HUES64 (cell line): ENCODE data around the gene AMBP.
"Not testable (repeated sequence)": the region's sequence is repeated elsewhere in the genome, so short reads cannot be mapped to it uniquely, and the experiment has no call there.

Experiments
- H3K27ac ChIP-seq: 2 replicates; pipeline ENCODE4 v1.7.0; 2013; ENCODE audit warnings: low read depth, low read length, inconsistent platforms
- H3K27me3 ChIP-seq: 2 replicates; pipeline ENCODE4 v1.6.1; 2013; ENCODE audit warnings: mild to moderate bottlenecking, low read length; ENCODE audit not compliant: insufficient read depth
- H3K36me3 ChIP-seq: 2 replicates; pipeline ENCODE4 v1.6.1; 2013; ENCODE audit warnings: mild to moderate bottlenecking, low read length; ENCODE audit not compliant: insufficient read depth
- H3K4me1 ChIP-seq: 2 replicates; pipeline ENCODE4 v1.6.1; 2013; ENCODE audit warnings: mild to moderate bottlenecking, low read length, moderate library complexity; ENCODE audit not compliant: insufficient read depth
- H3K4me3 ChIP-seq: 2 replicates; pipeline ENCODE4 v1.5.1; 2013; ENCODE audit warnings: mild to moderate bottlenecking, low read length, moderate library complexity
- H3K9ac ChIP-seq: 2 replicates; pipeline ENCODE4 v1.6.1; 2013; ENCODE audit warnings: mild to moderate bottlenecking, low read depth, low read length
- H3K9me3 ChIP-seq: 2 replicates; pipeline ENCODE4 v1.6.1; 2013; ENCODE audit warnings: low read depth, low read length; ENCODE audit not compliant: insufficient read depth
- WGBS: fragments of 150-250, 120-280 bp; methylation state at CpG from one replicate; pipeline ENCODE4 v1.1.7; 2013; ENCODE audit warnings: missing lambda C conversion rate; 5-methylcytosine and 5-hydroxymethylcytosine counted together

The AMBP gene

DNA sequence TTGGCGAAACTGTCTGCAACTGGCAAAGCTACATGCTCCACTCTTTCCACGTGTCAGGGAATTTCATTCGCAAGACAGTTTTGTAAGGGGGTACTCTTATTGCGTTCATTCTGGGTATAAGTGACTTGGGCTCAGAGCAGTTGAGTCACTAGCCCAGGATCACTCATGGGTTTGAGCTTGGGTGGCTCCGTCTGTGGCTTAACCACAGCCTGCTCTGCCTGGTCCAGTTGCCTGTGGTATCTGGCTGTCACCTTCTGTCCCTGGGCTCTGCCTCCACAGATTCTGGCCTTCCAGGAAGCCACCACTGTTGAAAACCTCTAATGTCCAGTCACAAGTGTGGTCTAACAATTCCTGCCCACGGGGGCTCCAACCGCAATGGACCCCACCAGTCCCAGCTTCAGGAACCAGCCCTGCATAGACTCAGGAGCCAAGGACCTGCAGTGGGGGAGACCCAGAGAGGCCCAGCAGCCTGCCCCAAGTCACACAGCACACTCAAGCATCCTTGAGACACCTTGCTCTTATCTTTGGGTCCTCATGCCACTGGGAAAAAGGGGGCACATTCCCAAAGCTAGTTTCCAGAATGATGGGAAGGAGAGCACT is 10.6 kb upstream of the AMBP start:
- Histone ChIP-seq H3K9ac (no peak overlapping the region), H3K27me3 (no peaks in the 10 kb centered on the region; the same call in 1 of the 2 replicates), H3K4me1 (no peaks in the 10 kb centered on the region), H3K36me3 (no peaks in the 10 kb centered on the region), H3K9me3 (no peaks in the 10 kb centered on the region), H3K4me3 (no peak overlapping the region), H3K27ac (no peak overlapping the region)
- 93% methylated on average over 7 of the region's 7 CpGs for WGBS

DNA sequence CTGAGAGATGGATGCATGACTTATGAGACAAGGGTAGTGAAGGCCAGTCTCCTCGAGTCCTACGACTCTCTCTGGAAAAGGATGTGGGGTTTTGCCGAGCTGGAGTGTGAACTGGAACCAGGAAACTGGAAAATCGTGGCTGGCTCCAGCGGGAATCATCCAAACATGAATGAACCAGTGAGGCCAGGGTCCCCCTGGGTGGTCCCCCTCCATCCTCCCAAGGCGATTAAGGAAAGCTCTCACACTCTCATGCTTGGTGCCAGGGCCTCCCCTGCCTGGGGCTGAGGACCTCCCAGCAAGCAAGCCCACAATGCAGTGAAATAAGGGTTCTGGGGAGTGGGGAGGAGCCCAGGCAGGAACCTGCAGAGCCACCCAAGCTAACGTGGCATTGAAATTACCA is 9.6 kb upstream of the AMBP start:
- H3K9ac ChIP-seq: no peak overlapping the region
- no peak overlapping the region for H3K27ac ChIP-seq
- H3K4me1 ChIP-seq: no peaks in the 10 kb centered on the region
- H3K4me3 ChIP-seq: no peak overlapping the region
- 86% methylated on average over 7 of the region's 7 CpGs for WGBS
- H3K36me3 ChIP-seq: no peaks in the 10 kb centered on the region
- no peaks in the 10 kb centered on the region for H3K9me3 ChIP-seq
- no peaks in the 10 kb centered on the region; the same call in 1 of the 2 replicates for H3K27me3 ChIP-seq

GRCh38 chr9:114086607-114087006 is 8.5 kb upstream of the AMBP start:
- H3K4me1 ChIP-seq: no peaks in the 10 kb centered on the region
- H3K9me3 ChIP-seq: no peaks in the 10 kb centered on the region
- no peak overlapping the region for H3K4me3 ChIP-seq
- no peak overlapping the region for H3K27ac ChIP-seq
- no peaks in the 10 kb centered on the region for H3K36me3 ChIP-seq
- WGBS: 91% methylated on average over 4 of the region's 4 CpGs
- H3K27me3 ChIP-seq: no peaks in the 10 kb centered on the region; the same call in 1 of the 2 replicates
- H3K9ac ChIP-seq: no peak overlapping the region

GRCh38 chr9:114086009-114086408 is 7.9 kb upstream of the AMBP start:
- H3K36me3 ChIP-seq: no peaks in the 10 kb centered on the region
- 94% methylated on average over 6 of the region's 6 CpGs for WGBS
- H3K9ac ChIP-seq: no peak overlapping the region
- H3K4me3 ChIP-seq: no peak overlapping the region
- no peaks in the 10 kb centered on the region for H3K9me3 ChIP-seq
- no peaks in the 10 kb centered on the region for H3K4me1 ChIP-seq
- no peak overlapping the region for H3K27ac ChIP-seq
- H3K27me3 ChIP-seq: no peaks in the 10 kb centered on the region; the same call in 1 of the 2 replicates

GRCh38 chr9:114085387-114085789 is 7.3 kb upstream of the AMBP start:
- Histone ChIP-seq H3K27me3 (no peaks in the 10 kb centered on the region; the same call in 1 of the 2 replicates), H3K9ac (no peak overlapping the region), H3K9me3 (no peaks in the 10 kb centered on the region), H3K4me3 (no peak overlapping the region), H3K27ac (no peak overlapping the region), H3K4me1 (no peaks in the 10 kb centered on the region), H3K36me3 (no peaks in the 10 kb centered on the region)
- 95% methylated on average over 9 of the region's 9 CpGs for WGBS

DNA sequence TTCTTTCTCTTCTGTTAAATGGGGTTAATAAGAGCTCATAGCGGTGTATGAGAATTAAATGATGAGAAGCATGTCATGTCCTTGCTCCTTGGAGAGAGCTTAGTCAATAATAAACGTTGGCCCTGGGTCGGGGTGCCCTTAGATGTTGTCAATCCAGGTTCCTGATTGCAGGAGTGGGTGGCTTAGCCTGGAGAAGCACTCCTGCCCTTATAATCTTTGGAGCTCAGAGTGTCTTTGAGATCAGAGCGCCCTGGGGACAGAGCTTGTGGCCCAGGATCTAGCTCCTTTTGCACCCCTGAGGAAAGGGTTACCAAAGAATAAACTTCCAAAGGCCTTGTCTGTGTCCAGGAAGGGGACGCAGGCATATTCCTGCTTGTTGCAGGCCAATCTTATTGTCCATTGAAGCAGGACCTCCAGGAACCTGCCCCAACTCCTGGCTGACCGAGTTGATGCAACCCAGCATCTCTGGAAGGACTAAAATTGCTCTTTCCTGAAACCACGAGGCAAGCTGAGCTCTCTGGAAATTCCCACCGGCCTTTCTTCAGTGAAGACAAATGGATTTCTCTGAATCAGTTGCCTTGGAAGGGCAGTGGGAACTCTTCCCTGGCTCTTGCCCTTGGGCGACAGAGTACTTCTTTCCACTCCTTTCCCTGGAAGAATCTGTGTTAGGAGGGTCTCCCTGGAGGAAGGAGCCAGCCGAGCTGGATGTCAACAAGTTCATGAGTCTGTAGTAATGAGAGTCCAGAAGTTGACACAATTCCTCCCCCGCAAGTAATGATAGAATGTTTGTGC is 6.4 kb upstream of the AMBP start:
- H3K9me3 ChIP-seq: no peaks in the 10 kb centered on the region
- no peak overlapping the region for H3K4me3 ChIP-seq
- H3K27me3 ChIP-seq: no peaks in the 10 kb centered on the region; the same call in 1 of the 2 replicates
- H3K4me1 ChIP-seq: no peaks in the 10 kb centered on the region
- no peaks in the 10 kb centered on the region for H3K36me3 ChIP-seq
- WGBS: 88% methylated on average over 10 of the region's 11 CpGs
- no peak overlapping the region for H3K27ac ChIP-seq
- no peak overlapping the region for H3K9ac ChIP-seq

DNA sequence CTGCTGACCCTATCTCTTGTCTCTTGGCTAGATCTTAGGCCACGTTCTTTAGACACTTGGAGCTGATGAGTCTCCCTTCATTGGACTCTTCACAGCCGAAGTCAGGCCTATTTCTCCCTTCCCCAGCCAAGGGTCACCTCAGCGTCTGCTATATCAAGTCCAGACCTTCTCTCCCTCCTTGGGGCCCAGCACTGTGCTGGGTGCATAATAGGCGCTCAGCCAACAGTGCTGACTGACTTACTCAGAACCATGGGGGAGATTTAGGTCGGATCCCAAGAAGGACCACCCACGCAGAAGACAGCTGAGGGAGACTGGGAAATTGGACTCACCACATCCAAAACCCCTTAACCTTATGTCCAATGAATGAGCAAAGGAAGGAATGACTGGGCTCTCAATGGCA is 5.6 kb upstream of the AMBP start:
- WGBS: 90% methylated on average over 6 of the region's 6 CpGs
- H3K36me3 ChIP-seq: no peaks in the 10 kb centered on the region
- no peaks in the 10 kb centered on the region for H3K9me3 ChIP-seq
- H3K4me1 ChIP-seq: no peaks in the 10 kb centered on the region
- H3K27ac ChIP-seq: no peak overlapping the region
- H3K27me3 ChIP-seq: no peaks in the 10 kb centered on the region; the same call in 1 of the 2 replicates
- H3K9ac ChIP-seq: no peak overlapping the region
- H3K4me3 ChIP-seq: no peak overlapping the region

DNA sequence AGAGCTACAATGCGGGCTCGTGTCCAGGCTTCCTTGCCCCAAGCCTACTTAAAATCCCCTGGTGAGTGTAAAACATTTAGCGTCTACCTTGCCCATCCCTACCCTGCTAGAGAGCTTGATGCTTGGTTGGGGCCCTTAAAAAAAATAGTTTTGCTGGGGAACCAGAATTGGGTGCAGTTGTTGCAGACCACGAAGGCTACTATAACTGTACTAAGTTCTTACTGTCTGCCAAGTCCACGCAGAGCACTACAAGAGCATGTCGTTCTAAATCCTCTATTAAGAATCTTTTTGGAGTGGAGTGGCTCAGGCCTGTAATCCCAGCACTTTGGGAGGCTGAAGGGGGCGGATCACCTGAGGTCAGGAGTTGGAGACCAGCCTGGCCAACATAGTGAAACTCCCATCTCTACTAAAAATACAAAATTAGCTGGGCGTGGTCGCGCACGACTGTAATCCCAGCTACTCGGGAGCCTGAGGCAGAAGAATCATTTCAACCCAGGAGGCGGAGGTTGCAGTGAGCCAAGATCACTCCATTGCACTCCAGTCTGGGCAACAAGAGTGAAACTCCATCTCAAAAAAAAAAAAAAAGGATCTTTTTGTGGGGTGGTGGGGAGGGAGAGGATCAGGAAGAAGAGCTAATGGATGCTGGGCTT is 4.8 kb upstream of the AMBP start:
- 80% methylated on average over 13 of the region's 13 CpGs for WGBS
- not testable (repeated sequence) for H3K9me3 ChIP-seq, H3K4me3 ChIP-seq, H3K36me3 ChIP-seq, H3K4me1 ChIP-seq, H3K9ac ChIP-seq, H3K27me3 ChIP-seq, H3K27ac ChIP-seq

DNA sequence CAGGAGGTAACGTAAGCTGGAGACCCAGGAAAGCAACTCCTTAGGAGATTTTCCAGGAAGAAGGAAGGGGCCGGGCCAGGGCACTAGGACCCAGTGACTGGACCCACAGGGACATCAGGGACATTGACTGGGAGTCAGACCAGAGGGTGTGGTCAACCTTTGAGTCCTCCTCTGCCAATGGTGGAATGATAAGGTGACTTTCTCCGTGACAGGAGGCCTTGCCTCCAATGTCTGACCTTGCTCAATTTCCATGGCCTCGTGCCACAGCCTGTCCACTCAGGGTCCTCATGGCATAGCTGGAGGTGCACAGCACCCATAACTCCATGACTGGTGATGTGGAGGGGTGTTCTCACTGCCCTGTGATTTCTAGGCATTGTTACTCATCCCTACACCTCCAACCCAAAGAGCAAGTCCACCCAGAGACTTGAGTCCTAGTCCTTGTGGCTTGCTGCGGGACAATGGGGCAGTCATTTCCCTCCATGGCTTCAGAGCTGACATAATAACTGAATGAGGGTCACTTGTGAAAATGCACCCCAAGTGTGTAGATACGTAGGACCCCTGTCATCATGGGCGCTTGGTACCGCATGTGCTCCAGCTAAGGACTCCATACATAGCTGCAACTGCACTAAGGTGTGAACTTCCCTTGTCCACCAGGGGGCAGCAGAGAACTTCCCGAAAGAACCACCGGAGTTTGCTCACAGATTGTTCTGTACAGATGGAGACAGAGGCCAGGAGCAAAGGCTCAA is 4.1 kb upstream of the AMBP start:
- Histone ChIP-seq H3K9me3 (no peaks in the 10 kb centered on the region), H3K36me3 (no peaks in the 10 kb centered on the region), H3K4me3 (no peak overlapping the region), H3K27me3 (no peaks in the 10 kb centered on the region), H3K27ac (no peak overlapping the region), H3K9ac (no peak overlapping the region), H3K4me1 (no peaks in the 10 kb centered on the region)
- WGBS: 60% methylated on average over 10 of the region's 10 CpGs

GRCh38 chr9:114081441-114082016 is 3.4 kb upstream of the AMBP start:
- H3K27me3 ChIP-seq: no peaks in the 10 kb centered on the region
- no peaks in the 10 kb centered on the region for H3K4me1 ChIP-seq
- no peak overlapping the region for H3K9ac ChIP-seq
- H3K4me3 ChIP-seq: no peak overlapping the region
- H3K9me3 ChIP-seq: no peaks in the 10 kb centered on the region
- H3K27ac ChIP-seq: no peak overlapping the region
- no peaks in the 10 kb centered on the region for H3K36me3 ChIP-seq
- whole genome bisulfite sequencing: 86% methylated on average over 6 of the region's 6 CpGs
